Measurements from ENCODE around the gene AMPD2. TPM values are rescaled to one million over a fixed set of nuclear protein-coding genes. Genes with fewer than 3 reads are reported as not detected.
A peak's percentile ranks its signal among the peaks of the same experiment; 100 is the strongest.
"Not testable (repeated sequence)": the region's sequence is repeated elsewhere in the genome, so short reads cannot be mapped to it uniquely, and the experiment has no call there.

The AMPD2 gene
- total RNA-seq, 2 experiments from 2014 or later, result 170 to 191 TPM

DNA sequence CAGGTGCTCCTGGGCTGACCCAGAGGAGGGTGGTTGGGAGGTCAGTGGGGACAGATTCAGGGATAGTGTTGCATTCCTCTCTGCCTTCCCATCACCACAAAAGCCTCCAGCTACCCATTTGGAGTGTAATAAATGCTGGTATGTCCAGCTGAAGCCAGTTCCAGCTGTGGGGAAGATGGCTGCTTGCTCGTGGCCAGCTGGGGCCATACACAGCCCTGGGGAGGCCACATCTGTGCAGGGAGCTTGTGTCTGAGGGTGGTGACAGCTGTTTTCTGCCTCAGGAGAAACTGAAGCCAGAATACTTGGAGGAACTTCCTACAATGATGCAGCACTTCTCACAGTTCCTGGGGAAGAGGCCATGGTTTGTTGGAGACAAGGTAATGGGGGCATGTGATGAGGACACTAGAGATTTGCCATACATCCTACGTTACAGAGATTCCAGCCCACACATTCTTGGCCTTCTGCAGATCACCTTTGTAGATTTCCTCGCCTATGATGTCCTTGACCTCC lies 39.0 kb downstream of the AMPD2 start:
- POLR2A ChIA-PET, result no interaction called here
- intact Hi-C loops (cut with DNase I, micrococcal nuclease), result no loop called here
- peak overlapping the region; percentile 20 for H3K27ac Mint-ChIP-seq
- H3K27me3 Mint-ChIP-seq, result no peaks in the 10 kb centered on the region
- TF ChIP-seq, protein P1, sequence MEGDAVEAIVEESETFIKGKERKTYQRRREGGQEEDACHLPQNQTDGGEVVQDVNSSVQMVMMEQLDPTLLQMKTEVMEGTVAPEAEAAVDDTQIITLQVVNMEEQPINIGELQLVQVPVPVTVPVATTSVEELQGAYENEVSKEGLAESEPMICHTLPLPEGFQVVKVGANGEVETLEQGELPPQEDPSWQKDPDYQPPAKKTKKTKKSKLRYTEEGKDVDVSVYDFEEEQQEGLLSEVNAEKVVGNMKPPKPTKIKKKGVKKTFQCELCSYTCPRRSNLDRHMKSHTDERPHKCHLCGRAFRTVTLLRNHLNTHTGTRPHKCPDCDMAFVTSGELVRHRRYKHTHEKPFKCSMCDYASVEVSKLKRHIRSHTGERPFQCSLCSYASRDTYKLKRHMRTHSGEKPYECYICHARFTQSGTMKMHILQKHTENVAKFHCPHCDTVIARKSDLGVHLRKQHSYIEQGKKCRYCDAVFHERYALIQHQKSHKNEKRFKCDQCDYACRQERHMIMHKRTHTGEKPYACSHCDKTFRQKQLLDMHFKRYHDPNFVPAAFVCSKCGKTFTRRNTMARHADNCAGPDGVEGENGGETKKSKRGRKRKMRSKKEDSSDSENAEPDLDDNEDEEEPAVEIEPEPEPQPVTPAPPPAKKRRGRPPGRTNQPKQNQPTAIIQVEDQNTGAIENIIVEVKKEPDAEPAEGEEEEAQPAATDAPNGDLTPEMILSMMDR (IDR thresholded peaks at IDR 0.05), result no peak
- Histone ChIP-seq H3K36me3 (ENCODE audit: insufficient read depth, low read length) (no peaks in the 10 kb centered on the region), H3K4me1 (ENCODE audit: insufficient read depth, low read length) (peaks cover 16% of the 10 kb centered on the region), H3K4me3 (ENCODE audit: low read length) (no peak overlapping the region), H3K27me3 (ENCODE audit: control insufficient read depth in 1 of 2, insufficient read depth in 2 of 2, low read length in 2 of 2) (no peaks in the 10 kb centered on the region), H3K9me3 (ENCODE audit: control insufficient read depth in 1 of 2, insufficient read depth in 1 of 2, low read length in 2 of 2) (no peaks in the 10 kb centered on the region), H3K27ac (ENCODE audit: low read depth in 1 of 2, low read length in 2 of 2) (no peak overlapping the region)
- H3K4me1 Mint-ChIP-seq (ENCODE audit: low read depth), result peaks cover 41% of the 10 kb centered on the region
- H3K36me3 Mint-ChIP-seq (ENCODE audit: low read depth), result peaks cover 54% of the 10 kb centered on the region
- no peak for DNase-seq
- no peaks in the 10 kb centered on the region for H3K9me3 Mint-ChIP-seq
- CTCF ChIA-PET, result interaction anchor here (2.8 kb wide), 1 partner anchor 18 kb away, joined by 10 read pairs; no protein-coding TSS in a partner anchor
- no peak for ATAC-seq (ENCODE audit: poor library complexity)
- peak overlapping the region; percentile 72 for H3K4me3 Mint-ChIP-seq

DNA sequence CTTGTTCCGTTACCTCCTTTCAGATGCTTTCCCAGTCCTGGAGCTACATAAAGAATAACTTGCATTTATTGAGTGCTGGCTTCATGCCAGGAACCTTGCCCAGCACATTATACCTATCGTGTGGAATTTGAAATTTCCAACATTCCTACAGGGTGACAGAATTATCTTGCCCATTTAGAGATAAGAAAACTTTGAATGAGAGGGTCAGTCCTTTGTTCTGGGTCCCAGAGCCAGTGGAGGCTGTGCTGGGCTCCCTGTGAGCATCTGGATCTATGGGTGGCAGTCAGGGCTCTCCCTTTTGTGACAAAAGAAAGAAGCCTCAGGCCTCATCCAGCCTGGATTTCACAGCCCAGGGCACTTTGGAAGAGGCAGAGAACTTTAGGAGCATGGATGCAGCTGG lies 39.5 kb downstream of the AMPD2 start:
- no peaks in the 10 kb centered on the region for H3K27me3 Mint-ChIP-seq
- H3K4me1 Mint-ChIP-seq (ENCODE audit: low read depth), result peaks cover 40% of the 10 kb centered on the region
- DNase-seq, result no peak
- H3K36me3 ChIP-seq (ENCODE audit: insufficient read depth, low read length), result no peaks in the 10 kb centered on the region
- H3K27ac ChIP-seq (ENCODE audit: low read depth in 1 of 2, low read length in 2 of 2), result no peak overlapping the region
- TF ChIP-seq, protein P1 (IDR thresholded peaks at IDR 0.05), result no peak
- peaks cover 54% of the 10 kb centered on the region for H3K36me3 Mint-ChIP-seq (ENCODE audit: low read depth)
- H3K4me3 Mint-ChIP-seq, result peak overlapping the region; percentile 72
- H3K4me1 ChIP-seq (ENCODE audit: insufficient read depth, low read length), result peaks cover 16% of the 10 kb centered on the region
- H3K9me3 Mint-ChIP-seq, result no peaks in the 10 kb centered on the region
- CTCF ChIA-PET, result no interaction called here
- H3K27me3 ChIP-seq (ENCODE audit: control insufficient read depth in 1 of 2, insufficient read depth in 2 of 2, low read length in 2 of 2), result no peaks in the 10 kb centered on the region
- H3K27ac Mint-ChIP-seq, result no peak overlapping the region
- intact Hi-C loops (cut with DNase I, micrococcal nuclease), result no loop called here
- no peaks in the 10 kb centered on the region for H3K9me3 ChIP-seq (ENCODE audit: control insufficient read depth in 1 of 2, insufficient read depth in 1 of 2, low read length in 2 of 2)
- ATAC-seq (ENCODE audit: poor library complexity), result no peak
- no peak overlapping the region for H3K4me3 ChIP-seq (ENCODE audit: low read length)
- POLR2A ChIA-PET, result no interaction called here

DNA sequence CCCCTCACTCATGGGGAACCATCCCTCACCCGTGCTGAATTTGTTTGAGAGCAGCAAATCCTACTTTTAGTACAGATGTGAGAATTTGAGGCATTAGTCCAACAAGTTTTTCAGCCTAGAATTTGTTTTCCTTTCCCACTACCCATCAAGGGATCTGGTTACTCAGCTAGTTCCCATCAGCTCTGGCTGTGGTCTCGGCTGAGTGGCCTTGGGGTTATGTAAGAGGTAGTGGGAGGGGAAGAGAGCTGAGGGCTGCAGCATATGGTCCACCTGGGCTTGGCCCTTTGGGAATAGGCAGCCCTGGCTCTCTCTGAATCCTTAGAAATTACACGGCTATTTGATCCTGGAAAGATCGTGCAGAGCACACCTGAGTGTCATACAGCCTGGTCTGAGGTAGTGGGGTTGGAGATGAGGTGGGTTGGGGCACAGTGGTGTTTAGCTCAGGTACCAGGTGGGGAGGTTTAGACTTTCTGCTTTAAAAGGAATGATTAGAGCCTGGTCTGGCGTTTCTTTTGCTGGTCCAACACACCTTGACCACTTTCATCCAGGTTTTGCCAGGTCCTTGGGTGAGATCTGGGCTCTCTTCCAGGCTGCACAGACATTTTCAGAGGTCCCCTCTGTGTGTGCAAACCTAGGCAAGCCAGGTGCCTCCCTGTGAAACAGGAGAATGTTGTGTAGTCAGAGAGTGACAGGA lies 40.5 kb downstream of the AMPD2 start:
- Histone ChIP-seq H3K9me3 (ENCODE audit: control insufficient read depth in 1 of 2, insufficient read depth in 1 of 2, low read length in 2 of 2) (no peaks in the 10 kb centered on the region), H3K27ac (ENCODE audit: low read depth in 1 of 2, low read length in 2 of 2) (no peak overlapping the region), H3K4me3 (ENCODE audit: low read length) (no peak overlapping the region), H3K27me3 (ENCODE audit: control insufficient read depth in 1 of 2, insufficient read depth in 2 of 2, low read length in 2 of 2) (no peaks in the 10 kb centered on the region), H3K4me1 (ENCODE audit: insufficient read depth, low read length) (peaks cover 16% of the 10 kb centered on the region), H3K36me3 (ENCODE audit: insufficient read depth, low read length) (no peaks in the 10 kb centered on the region)
- Mint-ChIP-seq H3K27me3 (no peaks in the 10 kb centered on the region), H3K4me1 (ENCODE audit: low read depth) (peaks cover 30% of the 10 kb centered on the region), H3K27ac (no peak overlapping the region), H3K4me3 (no peak overlapping the region), H3K36me3 (ENCODE audit: low read depth) (peaks cover 54% of the 10 kb centered on the region), H3K9me3 (no peaks in the 10 kb centered on the region)
- ATAC-seq (ENCODE audit: poor library complexity) (no peak), DNase-seq (peak in 1 of 14 experiments; percentile 8)
- TF ChIP-seq, protein P1 (IDR thresholded peaks at IDR 0.05), result no peak
- intact Hi-C loops (cut with DNase I, micrococcal nuclease), result loop anchor here in 1 of 2 experiments (5.0 kb wide), 1 partner anchor 48 kb away; no protein-coding TSS in a partner anchor
- CTCF ChIA-PET, result no interaction called here
- POLR2A ChIA-PET, result no interaction called here

DNA sequence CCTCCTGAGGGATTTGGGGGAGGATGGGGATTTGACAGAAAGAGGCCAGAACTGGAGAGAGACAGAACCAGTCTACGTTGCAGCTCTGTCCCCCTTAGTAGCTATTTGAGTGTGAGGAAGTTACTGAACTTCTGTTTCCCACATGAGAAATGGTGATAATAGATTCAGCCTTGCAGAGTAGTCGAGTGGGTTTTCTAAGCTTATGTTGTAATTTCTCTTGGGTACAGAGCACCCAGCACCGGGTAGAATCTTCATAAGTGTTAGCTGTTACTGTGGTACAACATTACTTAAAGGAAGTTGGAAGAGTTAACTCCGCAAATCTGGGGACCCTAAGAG lies 41.0 kb downstream of the AMPD2 start:
- intact Hi-C loops (cut with DNase I, micrococcal nuclease), result loop anchor here in 1 of 2 experiments (5.0 kb wide), 1 partner anchor 48 kb away; no protein-coding TSS in a partner anchor
- peaks cover 51% of the 10 kb centered on the region for H3K36me3 Mint-ChIP-seq (ENCODE audit: low read depth)
- H3K27ac ChIP-seq (ENCODE audit: low read depth in 1 of 2, low read length in 2 of 2); H3K27me3 Mint-ChIP-seq; H3K27me3 ChIP-seq (ENCODE audit: control insufficient read depth in 1 of 2, insufficient read depth in 2 of 2, low read length in 2 of 2); H3K9me3 ChIP-seq (ENCODE audit: control insufficient read depth in 1 of 2, insufficient read depth in 1 of 2, low read length in 2 of 2); H3K36me3 ChIP-seq (ENCODE audit: insufficient read depth, low read length); ATAC-seq (ENCODE audit: poor library complexity); DNase-seq; H3K27ac Mint-ChIP-seq; H3K4me3 Mint-ChIP-seq; CTCF ChIA-PET; H3K9me3 Mint-ChIP-seq; H3K4me3 ChIP-seq (ENCODE audit: low read length); POLR2A ChIA-PET: not testable (repeated sequence)
- H3K4me1 ChIP-seq (ENCODE audit: insufficient read depth, low read length), result peaks cover 10% of the 10 kb centered on the region
- peaks cover 25% of the 10 kb centered on the region for H3K4me1 Mint-ChIP-seq (ENCODE audit: low read depth)
